Naive thymus-derived CD8-positive, alpha-beta T cell (primary cell): ENCODE measurements around the gene PPP1R18. TPM values are rescaled to one million over a fixed set of nuclear protein-coding genes. Genes with fewer than 3 reads are reported as not detected.
A peak's percentile ranks its signal among the peaks of the same experiment; 100 is the strongest.

Experiments
- ATAC-seq, 2 donors: fragments of 150-1000 bp; cut with Tn5 transposase in 1 of 2; sonication (Bioruptor Pico), chemical (Tn5 transposase) in 1 of 2; 1 replicate in 1 of 2; 2 replicates in 1 of 2; pipeline ENCODE4 v1.10.0; 2021; ENCODE audit warnings: mild to moderate bottlenecking in 2 of 2, moderate library complexity in 2 of 2
- POLR2A ChIA-PET: fragments of 350-600 bp; sonication (Branson Sonifier 250); formaldehyde crosslinking; loops from one replicate; lab custom pipeline; 2021; ENCODE audit warnings: antibody characterized with exemption; lab: Charles Lee
- DNase-seq, 10 donors: peaks; one replicate each; pipeline versions ENCODE4 v3.0.0 to v3.0.0-alpha.2; 2020 to 2022
- H3K27ac Mint-ChIP-seq, 10 donors: one replicate each; pipeline ENCODE4 v1.8.0; 2020 to 2022; ENCODE audit warnings: mild to moderate bottlenecking in 10 of 10, mixed read lengths in 10 of 10, moderate library complexity in 4 of 10, inconsistent platforms in 1 of 10
- H3K27me3 Mint-ChIP-seq, 5 donors: one replicate each; pipeline ENCODE4 v1.8.0; 2021 to 2022; ENCODE audit warnings: mixed read lengths in 5 of 5
- H3K36me3 Mint-ChIP-seq, 3 donors: one replicate each; pipeline ENCODE4 v1.8.0; 2020 to 2022; ENCODE audit warnings: mixed read lengths in 3 of 3, mild to moderate bottlenecking in 2 of 3, inconsistent platforms in 1 of 3
- H3K4me1 Mint-ChIP-seq, 4 donors: one replicate each; pipeline ENCODE4 v1.8.0; 2021 to 2022; ENCODE audit warnings: mixed read lengths in 4 of 4
- H3K4me3 Mint-ChIP-seq, 10 donors: one replicate each; pipeline ENCODE4 v1.8.0; 2020 to 2022; ENCODE audit warnings: mild to moderate bottlenecking in 10 of 10, mixed read lengths in 10 of 10, moderate library complexity in 6 of 10, inconsistent platforms in 1 of 10
- H3K9me3 Mint-ChIP-seq, 9 donors: one replicate each; pipeline ENCODE4 v1.8.0; 2020 to 2022; ENCODE audit warnings: mixed read lengths in 9 of 9, mild to moderate bottlenecking in 3 of 9, inconsistent platforms in 1 of 9, moderate library complexity in 1 of 9
- polyA plus RNA-seq, 3 donors: library from polyadenylated mRNA; unstranded; fragments of 300-500 nt; fragmentation: Illumina TruSeq; gene quantifications; one replicate each; pipeline ENCODE4 v1.2.3, GENCODE V29; 2021
- total RNA-seq, 8 experiments: library from RNA in 2 of 8; stranded (reverse) in 2 of 8; gene quantifications; one replicate each; pipeline ENCODE4 v1.2.3 and lab custom pipeline; 2021 to 2026

PPP1R18 gene
- total and polyA plus RNA-seq, 5 experiments from 2014 or later = 79.0 to 98.6 (median 82.0) TPM

GRCh38 chr6:30651143-30651542 is 35.3 kb downstream of the PPP1R18 start:
- Mint-ChIP-seq H3K4me3 (peak overlapping the region in 1 of 10 donors; percentile 17), H3K9me3 (no peaks in the 10 kb centered on the region), H3K27ac (peak overlapping the region in 4 of 10 donors; percentile 53 to 78 (median 62)), H3K36me3 (peaks cover 7 to 57% (median 14%) of the 10 kb centered on the region in 3 donors), H3K27me3 (no peaks in the 10 kb centered on the region), H3K4me1 (peaks cover 10 to 25% (median 17%) of the 10 kb centered on the region in 4 donors)
- no peak for ATAC-seq
- no peak for DNase-seq
- POLR2A ChIA-PET = interaction anchor here (0.6 to 1.1 kb wide), 3 partner anchors 17 to 36 kb away, joined by 3 read pairs; no protein-coding TSS in a partner anchor

- peaks cover 21 to 43% (median 29%) of the 10 kb centered on the region in 4 donors for H3K4me1 Mint-ChIP-seq
- H3K27ac Mint-ChIP-seq = peak overlapping the region; percentile 71 to 96 (median 93)
- peak overlapping the region; percentile 80 to 93 (median 87) for H3K4me3 Mint-ChIP-seq
- DNase-seq (peak in 9 of 10 donors; percentile 47 to 85 (median 66)), ATAC-seq (peak; percentile 69 to 74)
- H3K9me3 Mint-ChIP-seq = no peaks in the 10 kb centered on the region
- H3K27me3 Mint-ChIP-seq = no peaks in the 10 kb centered on the region
- POLR2A ChIA-PET = interaction anchor here (0.6 to 1.8 kb wide), 9 partner anchors 13 to 80 kb away, joined by 3 to 13 read pairs (median 3); partner anchors contain the start of genes MRPS18B and PPP1R10
- peaks cover 0 to 40% (median 4%) of the 10 kb centered on the region in 3 donors for H3K36me3 Mint-ChIP-seq
Measured at GRCh38 chr6:30647242-30648116, 39.0 kb downstream of the PPP1R18 start.

GRCh38 chr6:30646450-30647241 is 39.8 kb downstream of the PPP1R18 start, which contains the start of gene C6orf136:
TSS of gene C6orf136 (plus strand) at chr6:30647133. CDS start at chr6:30647232, 99 bp downstream.
- POLR2A ChIA-PET = interaction anchor here (0.6 to 1.8 kb wide), 10 partner anchors 13 to 185 kb away, joined by 3 to 13 read pairs (median 4); partner anchors contain the start of genes DHX16, MRPS18B and PPP1R10
- no peaks in the 10 kb centered on the region for H3K9me3 Mint-ChIP-seq
- H3K36me3 Mint-ChIP-seq = peaks cover 0 to 32% (median 4%) of the 10 kb centered on the region in 3 donors
- H3K27me3 Mint-ChIP-seq = no peaks in the 10 kb centered on the region
- H3K4me1 Mint-ChIP-seq = peaks cover 25 to 48% (median 33%) of the 10 kb centered on the region in 4 donors
- peak within 1 kb of the TSS; percentile 80 to 93 (median 87) for H3K4me3 Mint-ChIP-seq
- ATAC-seq (peak; percentile 79 to 80), DNase-seq (peak in 9 of 10 donors; percentile 88 to 96 (median 93))
- H3K27ac Mint-ChIP-seq = peak within 1 kb of the TSS; percentile 71 to 96 (median 93)

GRCh38 chr6:30645989-30646388 is 40.5 kb downstream of the PPP1R18 start:
- DNase-seq = no peak
- POLR2A ChIA-PET = interaction anchor here (0.7 to 1.8 kb wide), 7 partner anchors 13 to 104 kb away, joined by 3 to 13 read pairs (median 6); partner anchors contain the start of genes DHX16, MRPS18B and PPP1R10
- Mint-ChIP-seq H3K27me3 (no peaks in the 10 kb centered on the region), H3K27ac (peak overlapping the region in 8 of 10 donors; percentile 61 to 96 (median 91)), H3K4me3 (peak overlapping the region in 9 of 10 donors; percentile 80 to 93 (median 87)), H3K36me3 (peaks cover 0 to 26% (median 2%) of the 10 kb centered on the region in 3 donors), H3K9me3 (no peaks in the 10 kb centered on the region), H3K4me1 (peaks cover 30 to 54% (median 38%) of the 10 kb centered on the region in 4 donors)
- ATAC-seq = no peak

GRCh38 chr6:30644769-30645168 is 41.7 kb downstream of the PPP1R18 start:
- peaks cover 0 to 19% (median 0%) of the 10 kb centered on the region in 3 donors for H3K36me3 Mint-ChIP-seq
- no peak for DNase-seq
- H3K9me3 Mint-ChIP-seq = no peaks in the 10 kb centered on the region
- ATAC-seq = no peak
- no peak overlapping the region for H3K4me3 Mint-ChIP-seq
- POLR2A ChIA-PET = interaction anchor here (0.7 to 1.0 kb wide), 2 partner anchors 27 to 38 kb away, joined by 3 read pairs; partner anchors contain the start of gene PPP1R10
- peak overlapping the region in 9 of 10 donors; percentile 5 to 80 (median 38) for H3K27ac Mint-ChIP-seq
- H3K4me1 Mint-ChIP-seq = peaks cover 36 to 64% (median 46%) of the 10 kb centered on the region in 4 donors
- H3K27me3 Mint-ChIP-seq = no peaks in the 10 kb centered on the region

GRCh38 chr6:30643656-30644055 is 42.8 kb downstream of the PPP1R18 start:
- ATAC-seq = no peak
- Mint-ChIP-seq H3K4me3 (no peak overlapping the region), H3K4me1 (peaks cover 36 to 55% (median 46%) of the 10 kb centered on the region in 4 donors), H3K36me3 (peaks cover 0 to 19% (median 0%) of the 10 kb centered on the region in 3 donors), H3K27me3 (no peaks in the 10 kb centered on the region), H3K9me3 (no peaks in the 10 kb centered on the region), H3K27ac (peak overlapping the region in 5 of 10 donors; percentile 9 to 70 (median 55))
- POLR2A ChIA-PET = interaction anchor here (0.6 to 1.3 kb wide), 3 partner anchors 99 to 164 kb away, joined by 3 to 4 read pairs (median 3); no protein-coding TSS in a partner anchor
- DNase-seq = no peak

- H3K27ac Mint-ChIP-seq = peak overlapping the region; percentile 83 to 96 (median 92)
- peaks cover 0 to 25% (median 0%) of the 10 kb centered on the region in 3 donors for H3K36me3 Mint-ChIP-seq
- no peaks in the 10 kb centered on the region for H3K27me3 Mint-ChIP-seq
- ATAC-seq = peak; percentile 85 to 95
- peak overlapping the region in 7 of 10 donors; percentile 21 to 80 (median 46) for H3K4me3 Mint-ChIP-seq
- POLR2A ChIA-PET = interaction anchor here (0.5 to 1.9 kb wide), 10 partner anchors 8 to 89 kb away, joined by 3 to 15 read pairs (median 4); partner anchors contain the start of genes ATAT1, DHX16, MRPS18B and PPP1R10
- no peaks in the 10 kb centered on the region for H3K9me3 Mint-ChIP-seq
- peaks cover 28 to 40% (median 33%) of the 10 kb centered on the region in 4 donors for H3K4me1 Mint-ChIP-seq
- DNase-seq = peak in 5 of 10 donors; percentile 18 to 43 (median 28)
Measured at GRCh38 chr6:30641048-30641447, 45.4 kb downstream of the PPP1R18 start.

- DNase-seq (peak in 2 of 10 donors; percentile 26 to 34), ATAC-seq (peak; percentile 68 to 80)
- H3K9me3 Mint-ChIP-seq = no peaks in the 10 kb centered on the region
- peaks cover 22 to 35% (median 30%) of the 10 kb centered on the region in 4 donors for H3K4me1 Mint-ChIP-seq
- no peaks in the 10 kb centered on the region for H3K27me3 Mint-ChIP-seq
- peak overlapping the region in 1 of 10 donors; percentile 54 for H3K4me3 Mint-ChIP-seq
- POLR2A ChIA-PET = interaction anchor here (0.5 to 1.9 kb wide), 8 partner anchors 8 to 90 kb away, joined by 3 to 15 read pairs (median 5); partner anchors contain the start of genes ATAT1, DHX16, MRPS18B and PPP1R10
- H3K36me3 Mint-ChIP-seq = peaks cover 0 to 23% (median 4%) of the 10 kb centered on the region in 3 donors
- H3K27ac Mint-ChIP-seq = peak overlapping the region in 9 of 10 donors; percentile 83 to 96 (median 92)
Measured at GRCh38 chr6:30640481-30640880, 46.0 kb downstream of the PPP1R18 start.

- no peaks in the 10 kb centered on the region for H3K9me3 Mint-ChIP-seq
- DNase-seq (no peak), ATAC-seq (no peak)
- H3K4me1 Mint-ChIP-seq = peaks cover 7 to 9% (median 8%) of the 10 kb centered on the region in 4 donors
- peaks cover 0 to 28% (median 8%) of the 10 kb centered on the region in 3 donors for H3K36me3 Mint-ChIP-seq
- no peaks in the 10 kb centered on the region for H3K27me3 Mint-ChIP-seq
- POLR2A ChIA-PET = interaction anchor here (0.7 kb wide), 1 partner anchor 9 kb away, joined by 3 read pairs; no protein-coding TSS in a partner anchor
- H3K4me3 Mint-ChIP-seq = no peak overlapping the region
- peak overlapping the region in 1 of 10 donors; percentile 47 for H3K27ac Mint-ChIP-seq
Measured at GRCh38 chr6:30635834-30636233, 50.6 kb downstream of the PPP1R18 start.

GRCh38 chr6:30626484-30627366 is 59.7 kb downstream of the PPP1R18 start, which contains the start of gene ATAT1:
TSS of gene ATAT1 (plus strand) at chr6:30626874.
- DNase-seq = peak; percentile 84 to 94 (median 88)
- peak; percentile 99 to 100 for ATAC-seq
- POLR2A ChIA-PET = interaction anchor here (0.6 to 3.2 kb wide), 9 partner anchors 9 to 145 kb away, joined by 3 to 36 read pairs (median 3); partner anchors contain the start of genes MRPS18B and PPP1R10
- H3K9me3 Mint-ChIP-seq = no peaks in the 10 kb centered on the region
- H3K36me3 Mint-ChIP-seq = peaks cover 0 to 83% (median 12%) of the 10 kb centered on the region in 3 donors
- peak within 1 kb of the TSS; percentile 49 to 98 (median 97) for H3K27ac Mint-ChIP-seq
- H3K27me3 Mint-ChIP-seq = no peaks in the 10 kb centered on the region
- H3K4me1 Mint-ChIP-seq = peaks cover 13 to 32% (median 25%) of the 10 kb centered on the region in 4 donors
- peak within 1 kb of the TSS; percentile 89 to 94 (median 92) for H3K4me3 Mint-ChIP-seq
